AG09309 (cell line): ENCODE data around the gene TMEM208.

Source experiments
- DNase-seq: peaks from one replicate; pipeline ENCODE4 v3.0.0-alpha.2; 2010; ENCODE audit warnings: low read depth
- H3K4me3 ChIP-seq: 2 replicates; pipeline ENCODE4 v1.5.1; 2011; ENCODE audit warnings: mild to moderate bottlenecking, low read depth, low read length, moderate library complexity; ENCODE audit not compliant: control insufficient read depth
- CTCF ChIP-seq: IDR thresholded peaks from 2 replicates; pipeline ENCODE4 v1.5.1; 2011; ENCODE audit warnings: mild to moderate bottlenecking, low read depth, low read length, inconsistent platforms; ENCODE audit not compliant: insufficient read depth, control insufficient read depth; ENCODE audit errors: missing control alignments

Gene TMEM208

GRCh38 chr16:67275321-67275720 lies 48.4 kb downstream of the TMEM208 start:
- H3K4me3 ChIP-seq = no peak overlapping the region
- no peak for TF ChIP-seq CTCF
- no peak for DNase-seq

DNA sequence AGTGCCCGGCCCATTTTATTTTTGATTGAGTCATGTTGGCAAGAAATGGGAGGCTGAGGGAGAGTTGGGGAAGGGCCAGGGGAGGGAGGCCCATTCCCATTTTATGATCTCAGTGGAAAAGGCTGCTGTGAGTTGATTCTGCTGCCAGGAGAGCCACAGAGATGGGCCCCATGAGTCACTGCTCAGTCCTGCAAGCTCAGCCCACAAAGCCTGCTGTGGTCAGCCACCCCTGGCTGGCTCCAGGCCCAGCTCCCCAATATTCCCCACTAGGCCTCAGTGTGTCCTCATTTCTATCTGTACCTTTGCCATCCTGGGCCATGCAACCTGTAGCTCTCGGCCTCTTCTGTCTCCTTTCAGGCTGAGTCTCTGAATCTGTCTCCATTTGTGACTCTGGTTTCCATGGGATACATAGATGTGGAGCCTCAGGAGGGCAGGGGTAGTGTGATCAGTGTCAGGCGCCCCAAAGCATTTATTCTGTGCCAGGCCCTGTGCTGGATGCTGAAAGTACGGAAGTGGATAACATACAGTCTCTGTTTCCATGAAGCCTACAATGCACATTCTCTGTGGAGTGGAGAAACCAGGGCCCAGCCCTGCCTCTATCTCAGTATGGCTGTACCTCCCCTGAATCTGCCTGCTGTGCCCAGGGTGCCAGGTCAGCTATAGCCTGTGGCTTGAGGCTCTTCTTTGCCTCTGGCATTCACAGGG lies 50.5 kb downstream of the TMEM208 start:
- no peak overlapping the region; the same call in 1 of the 2 replicates for H3K4me3 ChIP-seq
- no peak for TF ChIP-seq CTCF
- peak; percentile 98 for DNase-seq

GRCh38 chr16:67277999-67278772 lies 51.3 kb downstream of the TMEM208 start:
- DNase-seq = peak; percentile 49
- H3K4me3 ChIP-seq = peak overlapping the region; percentile 46
- no peak for TF ChIP-seq CTCF
